WTC11 (cell line): ENCODE data around the gene PRPF31. TPM values are rescaled to one million over a fixed set of nuclear protein-coding genes. Genes with fewer than 3 reads are reported as not detected.

Experiments used
- ATAC-seq: fragments of 200-7000 bp; cut with Tn5 transposase; 2 replicates; pipeline ENCODE4 v1.10.0; 2021; ENCODE audit warnings: mild to moderate bottlenecking, moderate library complexity
- CTCF ChIA-PET: fragments of 300-600 bp; sonication (Branson Sonifier 250); formaldehyde crosslinking; loops from one replicate; lab custom pipeline; 2021; ENCODE audit warnings: antibody characterized with exemption; lab: Charles Lee
- POLR2A ChIA-PET: fragments of 350-600 bp; sonication (Branson Sonifier 250); formaldehyde crosslinking; loops from one replicate; lab custom pipeline; 2021; ENCODE audit warnings: antibody characterized with exemption; lab: Charles Lee
- DNase-seq: peaks from one replicate; pipeline ENCODE4 v3.0.0; 2021; ENCODE audit warnings: low spot score
- H3K27ac Mint-ChIP-seq: 2 replicates; pipeline ENCODE4 v1.8.0; 2021; ENCODE audit warnings: mixed read lengths
- H3K27me3 Mint-ChIP-seq: 2 replicates; pipeline ENCODE4 v1.8.0; 2021; ENCODE audit warnings: low read depth, mild to moderate bottlenecking, moderate library complexity, mixed read lengths
- H3K36me3 Mint-ChIP-seq: 2 replicates; pipeline ENCODE4 v1.8.0; 2021; ENCODE audit warnings: mixed read lengths
- H3K4me1 Mint-ChIP-seq: 2 replicates; pipeline ENCODE4 v1.8.0; 2022; ENCODE audit warnings: mixed read lengths
- H3K4me3 Mint-ChIP-seq: 2 replicates; pipeline ENCODE4 v1.8.0; 2021; ENCODE audit warnings: mild to moderate bottlenecking, moderate library complexity, mixed read lengths
- H3K9me3 Mint-ChIP-seq: 2 replicates; pipeline ENCODE4 v1.8.0; 2021; ENCODE audit warnings: mixed read lengths
- CREB1 ChIP-seq: sonication (generic); formaldehyde crosslinking; IDR thresholded peaks from 2 replicates; pipeline ENCODE4 v1.8.0; 2023; ENCODE audit warnings: mild to moderate bottlenecking, missing genetic modification reagents
- CREM ChIP-seq: sonication (generic); formaldehyde crosslinking; IDR thresholded peaks from 2 replicates; pipeline ENCODE4 v1.8.1; 2022; ENCODE audit warnings: mild to moderate bottlenecking, missing genetic modification reagents, moderate library complexity
- EMX1 ChIP-seq: fragments of 250-450 bp; sonication (Bioruptor Pico); IDR thresholded peaks from 2 replicates; pipeline ENCODE4 v1.8.0; 2021; ENCODE audit warnings: mild to moderate bottlenecking
- MXD4 ChIP-seq: fragments of 250-450 bp; sonication (Bioruptor Pico); IDR thresholded peaks from 2 replicates; pipeline ENCODE4 v1.8.0; 2021; ENCODE audit warnings: mild to moderate bottlenecking, moderate library complexity, borderline replicate concordance
- NFYB ChIP-seq: sonication (generic); formaldehyde crosslinking; conservative IDR thresholded peaks from 2 replicates; pipeline ENCODE4 v1.8.0; 2022; ENCODE audit warnings: low read depth, missing genetic modification reagents
- NR1H2 ChIP-seq: sonication (generic); formaldehyde crosslinking; IDR thresholded peaks from 2 replicates; pipeline ENCODE4 v1.9.0; 2021; ENCODE audit warnings: mild to moderate bottlenecking, moderate library complexity, missing genetic modification reagents
- NR3C1 ChIP-seq: sonication (generic); formaldehyde crosslinking; conservative IDR thresholded peaks from 2 replicates; pipeline ENCODE4 v1.8.1; 2023; ENCODE audit warnings: low read depth, mild to moderate bottlenecking, missing genetic modification reagents
- OVOL2 ChIP-seq: fragments of 250-450 bp; sonication (Bioruptor Pico); IDR thresholded peaks from 2 replicates; pipeline ENCODE4 v1.9.0; 2021; ENCODE audit warnings: mild to moderate bottlenecking, borderline replicate concordance
- SMAD3 ChIP-seq: sonication (generic); formaldehyde crosslinking; IDR thresholded peaks from 2 replicates; pipeline ENCODE4 v1.8.0; 2022; ENCODE audit warnings: missing genetic modification reagents, mild to moderate bottlenecking, borderline replicate concordance
- SP1 ChIP-seq: sonication (generic); formaldehyde crosslinking; conservative IDR thresholded peaks from 2 replicates; pipeline ENCODE4 v1.8.1; 2022; ENCODE audit warnings: missing genetic modification reagents
- TCF7 ChIP-seq: sonication (generic); formaldehyde crosslinking; IDR thresholded peaks from 2 replicates; pipeline ENCODE4 v1.8.0; 2022; ENCODE audit warnings: mild to moderate bottlenecking, low read depth, missing genetic modification reagents, moderate library complexity
- TP53 ChIP-seq: sonication (generic); formaldehyde crosslinking; IDR thresholded peaks from 2 replicates; pipeline ENCODE4 v1.8.1; 2023; ENCODE audit warnings: mild to moderate bottlenecking, missing genetic modification reagents
- ZBTB21 ChIP-seq: sonication (generic); formaldehyde crosslinking; IDR thresholded peaks from 2 replicates; pipeline ENCODE4 v1.8.1; 2023; ENCODE audit warnings: mild to moderate bottlenecking, missing genetic modification reagents, borderline replicate concordance
- ZNF138 ChIP-seq: sonication (generic); formaldehyde crosslinking; conservative IDR thresholded peaks from 2 replicates; pipeline ENCODE4 v1.8.1; 2022; ENCODE audit warnings: mild to moderate bottlenecking, moderate library complexity, missing genetic modification reagents
- ZNF416 ChIP-seq: fragments of 250-450 bp; sonication (Bioruptor Pico); IDR thresholded peaks from 2 replicates; pipeline ENCODE4 v1.9.0; 2021; ENCODE audit warnings: mild to moderate bottlenecking, inconsistent platforms
- total RNA-seq: library from RNA; stranded (reverse); gene quantifications from 3 replicates; pipeline ENCODE4 v1.2.3, GENCODE V29; 2021
- TF ChIP-seq, protein P1 (sequence below): sonication (generic); formaldehyde crosslinking; IDR thresholded peaks from 2 replicates; pipeline ENCODE4 v1.8.0; 2022; ENCODE audit warnings: mild to moderate bottlenecking, missing genetic modification reagents
- TF ChIP-seq, protein P2 (sequence below): sonication (generic); formaldehyde crosslinking; IDR thresholded peaks from 2 replicates; pipeline ENCODE4 v1.8.0; 2023; ENCODE audit warnings: missing genetic modification reagents
- TF ChIP-seq, protein P3 (sequence below): fragments of 200-600 bp; IDR thresholded peaks from 2 replicates; pipeline ENCODE4 v1.8.0; 2022; ENCODE audit warnings: antibody characterized with exemption
- TF ChIP-seq, protein P4 (sequence below): sonication (generic); formaldehyde crosslinking; IDR thresholded peaks from 2 replicates; pipeline ENCODE4 v1.8.1; 2022; ENCODE audit warnings: mild to moderate bottlenecking, moderate library complexity, missing genetic modification reagents
- TF ChIP-seq, protein P5 (sequence below): sonication (generic); formaldehyde crosslinking; IDR thresholded peaks from 2 replicates; pipeline ENCODE4 v1.8.1; 2023; ENCODE audit warnings: mild to moderate bottlenecking, missing genetic modification reagents, moderate library complexity

Gene PRPF31
- total RNA-seq, 1 experiment from 2014 or later, result 92.8 TPM

DNA sequence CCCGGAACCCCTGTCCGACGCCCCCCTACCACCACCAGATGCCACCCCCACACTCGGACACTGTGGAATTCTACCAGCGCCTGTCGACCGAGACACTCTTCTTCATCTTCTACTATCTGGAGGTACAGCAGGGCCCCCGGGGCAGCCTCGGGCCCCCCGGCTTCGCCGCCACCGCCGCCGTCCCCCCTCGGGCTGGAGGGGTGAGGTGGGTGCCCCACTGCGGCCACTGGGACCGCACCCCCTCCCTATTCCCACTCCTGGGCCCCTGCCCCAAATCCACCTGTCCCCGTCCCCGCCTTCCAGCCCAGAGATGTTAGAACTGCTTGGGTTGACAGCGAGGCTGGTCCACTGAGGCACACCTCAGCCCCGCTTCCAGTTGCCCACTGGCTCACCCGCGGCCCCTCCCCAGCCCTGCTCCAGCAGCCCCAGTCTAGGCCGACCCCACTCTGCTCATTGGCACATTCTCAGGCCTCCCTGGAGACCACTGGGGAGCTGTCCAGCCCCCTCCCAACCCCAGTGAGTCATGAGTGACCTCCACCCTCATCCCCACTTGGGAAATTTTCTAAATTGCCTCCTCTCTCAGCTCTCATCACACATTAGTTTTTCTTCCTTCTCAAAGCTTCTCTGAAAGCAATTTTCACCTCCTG lies 37.4 kb downstream of the PRPF31 start:
- Mint-ChIP-seq H3K36me3 (peaks cover 66% of the 10 kb centered on the region), H3K27ac (no peak overlapping the region), H3K4me3 (no peak overlapping the region), H3K4me1 (no peaks in the 10 kb centered on the region), H3K27me3 (no peaks in the 10 kb centered on the region), H3K9me3 (no peaks in the 10 kb centered on the region)
- CTCF ChIA-PET, result no interaction called here
- TF ChIP-seq, protein P1, sequence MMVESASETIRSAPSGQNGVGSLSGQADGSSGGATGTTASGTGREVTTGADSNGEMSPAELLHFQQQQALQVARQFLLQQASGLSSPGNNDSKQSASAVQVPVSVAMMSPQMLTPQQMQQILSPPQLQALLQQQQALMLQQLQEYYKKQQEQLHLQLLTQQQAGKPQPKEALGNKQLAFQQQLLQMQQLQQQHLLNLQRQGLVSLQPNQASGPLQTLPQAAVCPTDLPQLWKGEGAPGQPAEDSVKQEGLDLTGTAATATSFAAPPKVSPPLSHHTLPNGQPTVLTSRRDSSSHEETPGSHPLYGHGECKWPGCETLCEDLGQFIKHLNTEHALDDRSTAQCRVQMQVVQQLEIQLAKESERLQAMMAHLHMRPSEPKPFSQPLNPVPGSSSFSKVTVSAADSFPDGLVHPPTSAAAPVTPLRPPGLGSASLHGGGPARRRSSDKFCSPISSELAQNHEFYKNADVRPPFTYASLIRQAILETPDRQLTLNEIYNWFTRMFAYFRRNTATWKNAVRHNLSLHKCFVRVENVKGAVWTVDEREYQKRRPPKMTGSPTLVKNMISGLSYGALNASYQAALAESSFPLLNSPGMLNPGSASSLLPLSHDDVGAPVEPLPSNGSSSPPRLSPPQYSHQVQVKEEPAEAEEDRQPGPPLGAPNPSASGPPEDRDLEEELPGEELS (CRISPR knock-in tag), result no peak
- TF ChIP-seq CREM (CRISPR knock-in tag), result no peak
- TF ChIP-seq, protein P2, sequence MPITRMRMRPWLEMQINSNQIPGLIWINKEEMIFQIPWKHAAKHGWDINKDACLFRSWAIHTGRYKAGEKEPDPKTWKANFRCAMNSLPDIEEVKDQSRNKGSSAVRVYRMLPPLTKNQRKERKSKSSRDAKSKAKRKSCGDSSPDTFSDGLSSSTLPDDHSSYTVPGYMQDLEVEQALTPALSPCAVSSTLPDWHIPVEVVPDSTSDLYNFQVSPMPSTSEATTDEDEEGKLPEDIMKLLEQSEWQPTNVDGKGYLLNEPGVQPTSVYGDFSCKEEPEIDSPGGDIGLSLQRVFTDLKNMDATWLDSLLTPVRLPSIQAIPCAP (CRISPR knock-in tag), result no peak
- no peak for TF ChIP-seq SMAD3
- TF ChIP-seq, protein P3, sequence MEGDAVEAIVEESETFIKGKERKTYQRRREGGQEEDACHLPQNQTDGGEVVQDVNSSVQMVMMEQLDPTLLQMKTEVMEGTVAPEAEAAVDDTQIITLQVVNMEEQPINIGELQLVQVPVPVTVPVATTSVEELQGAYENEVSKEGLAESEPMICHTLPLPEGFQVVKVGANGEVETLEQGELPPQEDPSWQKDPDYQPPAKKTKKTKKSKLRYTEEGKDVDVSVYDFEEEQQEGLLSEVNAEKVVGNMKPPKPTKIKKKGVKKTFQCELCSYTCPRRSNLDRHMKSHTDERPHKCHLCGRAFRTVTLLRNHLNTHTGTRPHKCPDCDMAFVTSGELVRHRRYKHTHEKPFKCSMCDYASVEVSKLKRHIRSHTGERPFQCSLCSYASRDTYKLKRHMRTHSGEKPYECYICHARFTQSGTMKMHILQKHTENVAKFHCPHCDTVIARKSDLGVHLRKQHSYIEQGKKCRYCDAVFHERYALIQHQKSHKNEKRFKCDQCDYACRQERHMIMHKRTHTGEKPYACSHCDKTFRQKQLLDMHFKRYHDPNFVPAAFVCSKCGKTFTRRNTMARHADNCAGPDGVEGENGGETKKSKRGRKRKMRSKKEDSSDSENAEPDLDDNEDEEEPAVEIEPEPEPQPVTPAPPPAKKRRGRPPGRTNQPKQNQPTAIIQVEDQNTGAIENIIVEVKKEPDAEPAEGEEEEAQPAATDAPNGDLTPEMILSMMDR, result no peak
- no peak for TF ChIP-seq NR1H2 (CRISPR knock-in tag)
- no peak for TF ChIP-seq ZNF138 (CRISPR knock-in tag)
- no peak for TF ChIP-seq MXD4 (CRISPR knock-in tag)
- DNase-seq (no peak), ATAC-seq (no peak)
- POLR2A ChIA-PET, result no interaction called here

DNA sequence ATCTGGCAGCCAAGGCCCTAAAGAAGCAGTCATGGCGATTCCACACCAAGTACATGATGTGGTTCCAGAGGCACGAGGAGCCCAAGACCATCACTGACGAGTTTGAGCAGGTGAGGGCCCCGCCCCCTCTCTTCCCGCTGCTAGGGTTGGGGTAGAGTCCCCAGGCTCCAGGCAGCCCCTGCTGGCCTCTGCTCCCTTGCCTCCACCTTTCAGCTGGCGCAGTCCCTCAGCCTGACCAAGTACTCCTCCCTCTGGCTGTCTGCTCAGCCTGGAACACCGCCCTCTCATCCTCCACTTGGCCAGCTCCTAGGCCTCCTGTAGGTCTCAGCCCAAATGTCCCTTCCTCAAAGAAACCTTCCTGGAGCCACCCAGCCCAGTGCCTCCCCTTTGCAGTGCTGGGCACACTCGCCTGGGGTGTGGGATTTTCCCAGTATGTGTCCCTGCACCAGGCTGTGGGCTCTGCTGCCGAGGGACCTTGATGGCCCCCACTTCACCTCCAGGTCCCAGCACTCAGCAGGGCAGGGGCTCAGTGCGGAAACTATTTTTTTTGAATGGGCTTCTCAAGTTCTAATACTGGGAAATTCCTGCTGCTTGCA lies 38.3 kb downstream of the PRPF31 start:
- DNase-seq, result no peak
- H3K4me3 Mint-ChIP-seq, result no peak overlapping the region
- no peak for TF ChIP-seq TP53 (CRISPR knock-in tag)
- no peak for TF ChIP-seq TCF7 (CRISPR knock-in tag)
- TF ChIP-seq CREB1, result no peak
- no peak for TF ChIP-seq NR3C1 (CRISPR knock-in tag)
- TF ChIP-seq OVOL2, result no peak
- CTCF ChIA-PET, result no interaction called here
- no peak overlapping the region; the same call in 1 of the 2 replicates for H3K27ac Mint-ChIP-seq
- H3K9me3 Mint-ChIP-seq, result no peaks in the 10 kb centered on the region
- H3K36me3 Mint-ChIP-seq, result peaks cover 65% of the 10 kb centered on the region
- POLR2A ChIA-PET, result no interaction called here
- H3K4me1 Mint-ChIP-seq, result 0 out of 2 replicates have a peak, but pooled peaks cover 5% of the 10 kb centered on the region
- ATAC-seq, result no peak; the same call in 1 of the 2 replicates
- H3K27me3 Mint-ChIP-seq, result no peaks in the 10 kb centered on the region

DNA sequence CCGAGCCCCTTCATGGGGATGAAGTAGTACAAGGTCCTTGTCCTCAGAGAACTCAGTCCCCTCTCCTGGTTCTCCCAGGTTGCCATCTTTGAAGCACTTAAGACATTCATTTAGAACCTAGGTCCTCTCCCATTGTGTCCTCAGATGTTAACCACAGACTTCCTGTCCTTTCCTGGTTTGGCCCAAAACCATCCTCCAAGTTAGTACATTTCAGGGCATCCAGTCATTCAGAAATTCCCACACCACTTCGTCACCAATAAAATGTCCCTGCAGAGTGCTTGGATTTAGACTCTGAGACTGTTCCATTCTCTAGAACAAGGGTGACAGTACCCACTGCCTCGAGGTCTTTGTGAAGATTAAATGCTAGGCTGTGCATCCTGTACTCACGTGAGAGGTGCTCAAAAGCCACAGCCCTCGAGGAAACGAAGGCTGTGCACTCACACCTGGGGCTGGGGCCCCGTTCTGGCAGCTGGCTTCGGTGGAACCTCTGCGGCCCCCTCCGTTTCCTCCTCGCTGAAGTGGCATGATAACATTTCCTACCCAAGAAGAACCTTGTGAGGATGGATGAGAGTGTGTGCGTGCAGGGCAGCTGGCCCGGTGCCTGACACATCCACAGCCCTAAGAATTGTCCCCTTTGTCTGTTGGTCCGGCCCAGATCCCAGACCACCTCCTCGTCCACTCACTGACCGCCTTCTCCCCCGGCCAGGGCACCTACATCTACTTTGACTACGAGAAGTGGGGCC lies 39.2 kb downstream of the PRPF31 start:
- no peaks in the 10 kb centered on the region for H3K9me3 Mint-ChIP-seq
- 0 out of 2 replicates have a peak, but pooled peaks cover 9% of the 10 kb centered on the region for H3K4me1 Mint-ChIP-seq
- H3K27me3 Mint-ChIP-seq, result no peaks in the 10 kb centered on the region
- POLR2A ChIA-PET, result interaction anchor here (1.3 kb wide), 1 partner anchor 18 kb away, joined by 5 read pairs; the partner anchor contains the start of gene CNOT3
- H3K4me3 Mint-ChIP-seq, result no peak overlapping the region
- TF ChIP-seq CREB1 (no peak), NFYB (CRISPR knock-in tag) (no peak), SP1 (no peak), NR3C1 (CRISPR knock-in tag) (no peak), EMX1 (CRISPR knock-in tag) (no peak), ZNF416 (CRISPR knock-in tag) (no peak), ZNF138 (CRISPR knock-in tag) (no peak), ZBTB21 (CRISPR knock-in tag) (no peak)
- TF ChIP-seq, protein P4, sequence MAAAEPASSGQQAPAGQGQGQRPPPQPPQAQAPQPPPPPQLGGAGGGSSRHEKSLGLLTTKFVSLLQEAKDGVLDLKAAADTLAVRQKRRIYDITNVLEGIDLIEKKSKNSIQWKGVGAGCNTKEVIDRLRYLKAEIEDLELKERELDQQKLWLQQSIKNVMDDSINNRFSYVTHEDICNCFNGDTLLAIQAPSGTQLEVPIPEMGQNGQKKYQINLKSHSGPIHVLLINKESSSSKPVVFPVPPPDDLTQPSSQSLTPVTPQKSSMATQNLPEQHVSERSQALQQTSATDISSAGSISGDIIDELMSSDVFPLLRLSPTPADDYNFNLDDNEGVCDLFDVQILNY (CRISPR knock-in tag), result no peak
- TF ChIP-seq, protein P5, sequence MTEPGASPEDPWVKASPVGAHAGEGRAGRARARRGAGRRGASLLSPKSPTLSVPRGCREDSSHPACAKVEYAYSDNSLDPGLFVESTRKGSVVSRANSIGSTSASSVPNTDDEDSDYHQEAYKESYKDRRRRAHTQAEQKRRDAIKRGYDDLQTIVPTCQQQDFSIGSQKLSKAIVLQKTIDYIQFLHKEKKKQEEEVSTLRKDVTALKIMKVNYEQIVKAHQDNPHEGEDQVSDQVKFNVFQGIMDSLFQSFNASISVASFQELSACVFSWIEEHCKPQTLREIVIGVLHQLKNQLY (CRISPR knock-in tag), result no peak
- TF ChIP-seq, all 79 proteins: peak for 0
- H3K27ac Mint-ChIP-seq, result 0 out of 2 replicates have a peak overlapping the region, but pooled peaks have one; percentile 57
- CTCF ChIA-PET, result no interaction called here
- ATAC-seq, result no peak
- DNase-seq, result no peak
- peaks cover 56% of the 10 kb centered on the region for H3K36me3 Mint-ChIP-seq
